Measurements from ENCODE around the gene RASSF9.

Gene RASSF9

DNA sequence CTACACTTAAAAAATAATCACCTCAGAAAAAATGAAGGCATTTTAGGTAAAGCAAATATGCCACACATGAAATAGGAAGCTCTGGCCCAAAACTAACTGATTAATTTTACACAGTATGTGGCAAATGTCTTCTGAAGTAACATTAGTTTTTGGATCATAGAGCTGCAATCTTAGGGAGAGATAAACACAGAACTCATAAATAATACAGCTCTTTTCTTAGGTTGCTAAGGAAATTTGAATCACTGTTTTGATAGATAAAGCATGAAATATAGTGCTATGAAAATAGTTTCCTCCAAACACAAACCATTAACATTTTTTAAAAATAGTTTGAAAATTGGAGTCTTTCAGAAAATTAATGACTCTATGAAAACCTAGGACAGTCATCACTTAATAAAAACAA lies 15.0 kb downstream of the RASSF9 start:
- no peak for DNase-seq (ENCODE audit: low spot score)

- DNase-seq (ENCODE audit: low spot score), result no peak
Measured at GRCh38 chr12:85820101-85820500, 16.1 kb downstream of the RASSF9 start.

DNA sequence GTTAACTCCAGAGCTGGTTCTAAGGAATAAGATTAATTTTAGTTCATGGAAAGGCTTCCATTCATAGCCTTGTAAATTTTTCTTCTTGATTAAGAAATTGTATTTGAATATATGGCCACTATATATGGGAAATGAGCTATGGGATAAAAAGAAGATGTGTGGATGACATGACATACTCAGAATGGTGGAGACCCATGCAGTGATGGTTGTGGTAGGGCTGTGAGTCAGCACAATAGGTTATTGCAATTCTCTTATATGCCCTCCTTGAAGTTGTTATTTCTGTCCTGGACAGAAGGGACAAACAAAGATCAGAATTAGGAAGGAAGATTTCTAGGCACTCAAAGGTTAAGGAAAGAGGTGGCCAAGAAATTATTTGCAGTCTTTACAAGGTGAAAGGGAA lies 21.5 kb downstream of the RASSF9 start:
- no peak for DNase-seq (ENCODE audit: low spot score)

DNA sequence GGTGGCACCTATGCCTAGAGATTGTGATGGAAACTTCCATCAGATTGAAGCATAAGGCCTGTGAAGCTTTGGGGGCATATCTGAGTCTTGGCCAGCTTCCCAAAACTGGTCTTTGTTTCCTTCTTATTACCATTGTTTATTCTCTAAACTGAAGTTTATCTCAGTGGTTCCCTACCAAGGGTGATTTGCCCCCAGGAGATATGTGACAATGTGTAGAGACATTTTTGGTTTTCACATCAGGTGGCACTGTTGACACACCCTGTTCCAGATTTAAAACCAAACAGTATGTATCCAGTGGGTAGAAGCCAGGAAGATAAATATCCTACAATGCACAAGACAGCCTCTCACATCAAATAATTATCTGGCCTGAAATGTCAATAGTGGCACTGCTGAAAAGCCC lies 22.1 kb downstream of the RASSF9 start:
- no peak for DNase-seq (ENCODE audit: low spot score)

GRCh38 chr12:85809500-85809899 lies 26.7 kb downstream of the RASSF9 start:
- no peak for DNase-seq (ENCODE audit: low spot score)

- DNase-seq (ENCODE audit: low spot score), result no peak
Measured at GRCh38 chr12:85807730-85808129, 28.5 kb downstream of the RASSF9 start.

GRCh38 chr12:85805654-85806053 lies 30.6 kb downstream of the RASSF9 start:
- DNase-seq (ENCODE audit: low spot score), result no peak

GRCh38 chr12:85804663-85805062 lies 31.5 kb downstream of the RASSF9 start:
- peak; percentile 42 for DNase-seq (ENCODE audit: low spot score)

GRCh38 chr12:85803923-85804322 lies 32.3 kb downstream of the RASSF9 start:
- no peak for DNase-seq (ENCODE audit: low spot score)

- DNase-seq (ENCODE audit: low spot score), result no peak
Measured at GRCh38 chr12:85803231-85803630, 33.0 kb downstream of the RASSF9 start.

DNA sequence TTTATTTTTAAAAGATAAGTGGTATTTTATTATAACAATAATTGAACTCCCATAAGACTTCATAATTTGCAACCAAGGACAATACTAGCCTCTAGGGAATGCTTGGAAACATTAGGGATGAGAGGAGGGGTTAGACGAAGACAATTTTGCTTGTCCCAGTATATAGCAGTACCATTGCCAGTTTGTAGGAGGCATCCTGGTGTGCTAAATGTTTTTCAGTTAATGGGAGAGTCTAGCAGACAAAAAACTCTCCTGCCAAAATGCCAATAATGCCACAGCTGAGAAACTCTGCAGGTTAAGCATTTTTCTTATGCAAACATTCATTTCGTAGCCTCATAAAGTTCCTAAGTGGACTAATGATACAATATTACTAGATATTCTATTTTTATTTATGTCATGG lies 38.1 kb downstream of the RASSF9 start:
- DNase-seq (ENCODE audit: low spot score), result no peak

- DNase-seq (ENCODE audit: low spot score), result no peak
Measured at GRCh38 chr12:85796001-85796400, 40.2 kb downstream of the RASSF9 start.

DNA sequence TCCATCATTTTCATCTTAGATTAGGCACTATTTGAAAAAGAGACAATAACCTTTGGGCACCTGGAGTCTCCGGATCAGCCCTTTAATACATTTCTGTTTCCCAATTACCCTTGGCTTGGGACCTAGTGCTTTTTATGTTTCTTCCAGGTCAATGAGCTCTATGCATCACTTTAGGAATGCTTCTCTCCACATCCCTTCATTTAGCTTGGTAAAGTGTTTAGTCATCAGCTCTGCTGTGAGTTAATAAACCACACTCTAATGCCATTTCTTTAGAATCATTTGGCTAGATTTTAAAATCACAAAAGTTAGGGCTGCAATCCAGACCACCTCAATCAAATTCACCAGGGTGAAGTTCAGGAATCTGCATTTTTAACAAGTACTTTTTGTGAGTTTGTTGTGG lies 41.7 kb downstream of the RASSF9 start:
- no peak for DNase-seq (ENCODE audit: low spot score)

GRCh38 chr12:85784096-85784720 lies 52.0 kb downstream of the RASSF9 start:
- peak; percentile 22 for DNase-seq (ENCODE audit: low spot score)

GRCh38 chr12:85782711-85783110 lies 53.5 kb downstream of the RASSF9 start:
- DNase-seq (ENCODE audit: low spot score), result peak; percentile 57

GRCh38 chr12:85781766-85782165 lies 54.4 kb downstream of the RASSF9 start:
- no peak for DNase-seq (ENCODE audit: low spot score)

DNA sequence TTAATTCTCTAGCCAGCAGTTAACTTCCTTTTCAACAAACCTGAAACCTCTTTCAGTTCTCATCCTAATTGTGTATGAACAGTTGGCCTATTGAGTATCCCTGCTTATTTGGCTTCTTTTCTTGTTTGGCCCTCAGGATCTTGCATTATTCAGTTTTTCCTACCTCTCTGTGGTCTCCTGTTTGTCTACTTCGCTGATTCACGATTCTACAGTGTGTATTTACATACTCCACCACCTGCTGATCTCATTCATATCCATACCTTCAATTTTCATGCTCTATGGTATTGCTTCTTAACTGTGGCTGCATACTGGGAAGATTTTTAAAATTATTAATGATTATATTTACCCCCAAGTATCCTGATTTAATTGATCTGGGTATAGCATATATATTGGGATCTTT lies 56.4 kb downstream of the RASSF9 start:
- no peak for DNase-seq (ENCODE audit: low spot score)

DNA sequence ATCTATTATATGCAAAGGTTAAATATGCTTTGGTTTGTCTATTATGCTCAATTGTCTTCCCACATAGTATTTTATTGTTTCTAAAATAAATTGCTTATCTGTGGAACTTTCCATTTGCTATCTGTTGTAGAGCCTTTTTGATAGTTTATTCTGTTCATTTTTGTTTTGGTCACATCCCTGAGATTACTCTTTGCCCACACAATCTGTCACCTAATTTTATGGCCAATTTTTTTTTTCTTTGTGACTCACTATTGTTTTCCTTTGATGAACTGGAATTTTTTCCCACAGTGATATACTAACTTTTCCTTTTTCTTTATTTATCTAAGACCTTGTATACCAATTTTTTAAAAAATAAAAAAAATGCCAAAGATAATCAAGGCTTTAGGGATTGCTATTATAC lies 61.1 kb downstream of the RASSF9 start:
- no peak for DNase-seq (ENCODE audit: low spot score)

DNA sequence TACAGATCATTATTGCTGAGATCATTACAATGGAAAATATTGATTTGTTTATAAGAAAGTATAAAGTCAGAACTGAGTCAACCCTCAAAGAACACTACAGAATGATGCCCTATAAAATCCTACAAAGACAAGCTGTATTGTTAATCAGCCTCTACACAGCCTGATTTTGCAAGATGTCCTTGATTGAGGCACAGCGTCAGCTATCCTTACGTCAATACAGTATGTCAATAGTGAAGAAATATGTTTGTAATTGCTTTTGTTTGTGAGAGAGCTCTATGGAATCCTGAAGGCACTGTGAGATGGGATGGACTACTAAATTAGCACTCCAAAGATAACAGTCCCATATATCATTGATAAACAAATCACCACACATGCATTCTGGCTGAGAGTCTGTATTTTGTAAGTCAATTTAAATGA lies 70.7 kb downstream of the RASSF9 start:
- no peak for DNase-seq (ENCODE audit: low spot score)

DNA sequence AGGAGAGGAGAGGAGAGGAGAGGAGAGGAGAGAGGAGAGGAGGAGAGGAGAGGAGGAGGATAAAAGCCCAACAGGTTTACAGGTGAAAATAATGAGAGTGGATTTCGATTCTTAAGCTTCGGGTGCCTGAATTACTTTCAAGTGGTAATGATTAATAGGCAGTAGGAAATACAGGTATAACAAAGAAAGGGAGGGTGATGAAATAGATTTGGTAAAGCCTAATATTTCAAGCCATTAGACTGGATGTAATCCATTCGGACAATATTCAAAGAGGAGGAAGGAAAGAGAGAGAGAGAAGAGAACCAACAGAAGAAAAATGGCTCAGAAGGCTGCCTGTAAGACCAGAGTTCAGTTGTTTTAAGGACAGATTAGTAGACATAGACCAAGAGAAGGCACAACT lies 76.6 kb downstream of the RASSF9 start:
- no peak for DNase-seq (ENCODE audit: low spot score)

DNA sequence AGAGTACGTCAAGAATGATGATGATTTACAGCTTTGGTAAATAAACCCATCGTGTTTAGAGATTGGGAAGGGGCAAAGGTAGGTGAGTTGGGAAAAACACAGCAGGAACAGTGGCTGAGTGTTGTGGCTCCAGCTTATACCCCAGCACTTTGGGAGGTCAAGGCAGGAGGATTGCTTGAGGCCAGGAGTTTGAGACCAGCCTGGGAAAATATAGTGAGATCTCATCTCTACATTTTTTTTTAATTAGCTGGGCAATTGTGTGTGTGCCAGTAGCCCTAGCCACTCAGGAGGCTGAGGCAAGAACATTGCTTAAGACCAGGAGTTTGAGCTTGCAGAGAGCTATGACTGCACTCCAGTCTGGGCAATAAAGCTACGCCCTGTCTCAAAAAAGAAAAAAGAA lies 77.1 kb downstream of the RASSF9 start:
- no peak for DNase-seq (ENCODE audit: low spot score)

GRCh38 chr12:85755760-85756159 lies 80.4 kb downstream of the RASSF9 start:
- no peak for DNase-seq (ENCODE audit: low spot score)
